SK-N-SH treated with all-trans-retinoic acid at 6 μM for 48 hours (cell line): Measurements from ENCODE around the gene LIMK1.

Experiments used
- ARNTL ChIP-seq: fragments of 450-650 bp; formaldehyde crosslinking; IDR thresholded peaks from 2 replicates; pipeline ENCODE4 v1.5.0; 2020; ENCODE audit warnings: low read depth, mild to moderate bottlenecking, moderate library complexity, borderline replicate concordance
- CSDC2 ChIP-seq: fragments of 250-450 bp; sonication (Bioruptor Pico); IDR thresholded peaks from 2 replicates; pipeline ENCODE4 v1.5.0; 2020; ENCODE audit warnings: mild to moderate bottlenecking, moderate library complexity
- ESRRG ChIP-seq: fragments of 250-450 bp; sonication (Bioruptor Pico); IDR thresholded peaks from 2 replicates; pipeline ENCODE4 v1.6.1; 2021; ENCODE audit warnings: mild to moderate bottlenecking
- PATZ1 ChIP-seq: fragments of 250-450 bp; sonication (Bioruptor Pico); IDR thresholded peaks from 2 replicates; pipeline ENCODE4 v1.8.0; 2020; ENCODE audit warnings: mild to moderate bottlenecking, moderate library complexity, borderline replicate concordance
- RARB ChIP-seq: fragments of 250-450 bp; sonication (Bioruptor Pico); IDR thresholded peaks from 2 replicates; pipeline ENCODE4 v1.8.0; 2021; ENCODE audit warnings: mild to moderate bottlenecking, moderate library complexity
- SNAI2 ChIP-seq: fragments of 250-450 bp; sonication (Bioruptor Pico); IDR thresholded peaks from 2 replicates; pipeline ENCODE4 v1.5.0; 2020; ENCODE audit warnings: mild to moderate bottlenecking, moderate library complexity
- ZFP30 ChIP-seq: fragments of 450-650 bp; formaldehyde crosslinking; IDR thresholded peaks from 2 replicates; pipeline ENCODE4 v1.5.0; 2022; ENCODE audit warnings: mild to moderate bottlenecking, moderate library complexity
- ZNF8 ChIP-seq: fragments of 450-650 bp; formaldehyde crosslinking; IDR thresholded peaks from 2 replicates; pipeline ENCODE4 v1.5.0; 2020; ENCODE audit warnings: mild to moderate bottlenecking, moderate library complexity
- TF ChIP-seq, protein P1 (sequence below): fragments of 250-450 bp; sonication (Bioruptor Pico); IDR thresholded peaks from 2 replicates; pipeline ENCODE4 v1.5.1; 2020; ENCODE audit warnings: low read depth, mild to moderate bottlenecking, moderate library complexity

GRCh38 chr7:74071121-74071520 is 12.5 kb upstream of the LIMK1 start:
- TF ChIP-seq RARB (CRISPR knock-in tag) (no peak), PATZ1 (CRISPR knock-in tag) (no peak), CSDC2 (CRISPR knock-in tag) (no peak), ESRRG (no peak), ZFP30 (CRISPR knock-in tag) (no peak), ZNF8 (no peak), SNAI2 (CRISPR knock-in tag) (no peak), ARNTL (CRISPR knock-in tag) (no peak)
- TF ChIP-seq, protein P1, sequence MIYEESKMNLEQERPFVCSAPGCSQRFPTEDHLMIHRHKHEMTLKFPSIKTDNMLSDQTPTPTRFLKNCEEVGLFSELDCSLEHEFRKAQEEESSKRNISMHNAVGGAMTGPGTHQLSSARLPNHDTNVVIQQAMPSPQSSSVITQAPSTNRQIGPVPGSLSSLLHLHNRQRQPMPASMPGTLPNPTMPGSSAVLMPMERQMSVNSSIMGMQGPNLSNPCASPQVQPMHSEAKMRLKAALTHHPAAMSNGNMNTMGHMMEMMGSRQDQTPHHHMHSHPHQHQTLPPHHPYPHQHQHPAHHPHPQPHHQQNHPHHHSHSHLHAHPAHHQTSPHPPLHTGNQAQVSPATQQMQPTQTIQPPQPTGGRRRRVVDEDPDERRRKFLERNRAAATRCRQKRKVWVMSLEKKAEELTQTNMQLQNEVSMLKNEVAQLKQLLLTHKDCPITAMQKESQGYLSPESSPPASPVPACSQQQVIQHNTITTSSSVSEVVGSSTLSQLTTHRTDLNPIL (CRISPR knock-in tag): no peak
